Measurements from ENCODE around the gene TPCN2.

Gene TPCN2

DNA sequence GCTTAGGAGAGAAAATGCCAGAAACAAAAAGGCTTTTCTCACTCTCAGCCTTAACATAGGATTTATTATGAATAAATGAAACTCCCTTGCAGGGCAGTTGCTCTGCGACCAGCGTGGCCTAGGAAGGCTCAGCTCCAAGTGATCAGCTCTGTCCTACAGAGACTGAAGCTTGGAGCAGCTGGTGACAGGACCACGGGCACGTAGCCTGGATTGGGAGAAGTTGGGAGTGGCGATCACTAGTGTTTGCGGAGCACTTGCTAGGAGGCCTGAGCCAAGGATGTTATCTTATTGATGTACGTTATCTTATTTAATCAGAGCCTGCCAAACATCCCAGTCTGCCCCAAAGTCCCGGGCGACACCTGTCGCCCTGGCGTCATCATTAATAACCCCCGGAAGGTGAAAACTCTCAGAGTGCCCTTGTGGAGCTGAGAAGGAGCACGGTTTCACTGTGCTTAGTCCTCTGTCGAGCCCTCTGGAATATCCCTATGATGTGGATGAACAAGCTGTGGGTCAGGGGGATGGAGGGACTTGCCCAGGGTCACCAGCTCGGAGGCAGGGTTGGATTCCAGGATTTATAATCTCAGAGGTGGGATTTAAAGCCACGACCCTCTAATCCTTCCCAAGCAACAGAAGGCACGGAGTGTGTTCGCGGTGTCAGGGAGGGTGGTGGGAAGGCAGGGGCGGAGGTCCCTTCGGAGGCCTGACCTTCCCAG lies 66.2 kb downstream of the TPCN2 start:
- no peak for DNase-seq

- no peak for DNase-seq
Observed at GRCh38 chr11:69115586-69116560, 67.1 kb downstream of the TPCN2 start.

GRCh38 chr11:69116671-69117070 lies 67.9 kb downstream of the TPCN2 start:
- no peak for DNase-seq

DNA sequence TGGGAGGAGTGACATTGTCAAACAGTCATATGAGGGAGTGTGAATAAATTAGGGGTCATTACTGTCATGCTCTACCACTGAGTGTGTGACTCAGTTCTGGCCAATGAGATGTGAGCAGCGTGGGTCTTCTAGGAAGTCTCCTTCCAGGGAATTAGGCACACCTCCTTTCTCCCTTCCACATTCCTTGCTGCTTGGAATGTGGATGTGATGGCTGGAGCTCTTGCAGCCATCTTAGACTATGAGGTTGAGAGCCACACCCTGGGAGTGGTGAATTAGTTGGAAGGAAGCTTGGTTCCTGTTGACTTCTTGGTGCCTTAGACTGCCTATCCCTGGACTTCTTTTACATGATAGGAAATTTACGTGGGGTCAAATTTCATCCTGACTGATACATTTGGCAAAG lies 70.5 kb downstream of the TPCN2 start:
- no peak for DNase-seq

GRCh38 chr11:69120096-69120875 lies 71.6 kb downstream of the TPCN2 start:
- DNase-seq, result no peak

GRCh38 chr11:69121021-69121420 lies 72.3 kb downstream of the TPCN2 start:
- no peak for DNase-seq

DNA sequence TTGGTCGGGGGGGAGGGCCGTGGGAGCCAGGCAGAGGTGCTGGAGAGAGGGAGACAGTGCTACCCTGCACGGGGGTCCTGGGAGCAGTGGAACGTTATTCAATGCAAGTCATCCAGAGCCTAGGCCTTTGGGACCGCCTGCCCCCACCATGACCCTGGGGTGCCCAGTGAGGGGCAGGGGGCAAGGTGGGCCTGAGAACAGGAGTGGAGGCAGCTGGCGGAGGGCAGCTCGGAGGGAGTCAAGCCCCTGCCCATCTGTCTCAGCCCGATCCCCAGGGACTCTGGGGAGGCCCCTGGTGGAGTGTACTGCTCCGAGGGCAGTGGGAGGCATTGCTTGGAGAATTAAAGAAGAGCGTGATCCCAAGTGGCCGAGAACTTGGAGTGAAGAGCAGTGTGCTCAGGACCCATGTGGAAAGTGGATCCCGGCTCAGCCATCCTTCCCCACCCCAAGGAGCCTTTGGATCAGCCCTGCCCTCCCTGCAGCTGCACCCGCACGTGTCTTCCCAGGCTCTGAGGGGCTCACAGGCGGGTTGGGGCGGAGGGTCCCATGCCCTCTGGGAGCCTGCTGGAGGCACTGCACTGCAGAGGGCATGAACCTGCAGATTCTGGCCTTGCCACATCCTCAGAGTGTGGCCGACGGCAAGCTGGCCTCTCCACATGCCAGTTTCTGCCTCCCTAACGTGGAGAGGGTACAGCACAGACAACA lies 73.0 kb downstream of the TPCN2 start:
- DNase-seq, result no peak

GRCh38 chr11:69122326-69122629 lies 73.5 kb downstream of the TPCN2 start:
- no peak for DNase-seq

DNA sequence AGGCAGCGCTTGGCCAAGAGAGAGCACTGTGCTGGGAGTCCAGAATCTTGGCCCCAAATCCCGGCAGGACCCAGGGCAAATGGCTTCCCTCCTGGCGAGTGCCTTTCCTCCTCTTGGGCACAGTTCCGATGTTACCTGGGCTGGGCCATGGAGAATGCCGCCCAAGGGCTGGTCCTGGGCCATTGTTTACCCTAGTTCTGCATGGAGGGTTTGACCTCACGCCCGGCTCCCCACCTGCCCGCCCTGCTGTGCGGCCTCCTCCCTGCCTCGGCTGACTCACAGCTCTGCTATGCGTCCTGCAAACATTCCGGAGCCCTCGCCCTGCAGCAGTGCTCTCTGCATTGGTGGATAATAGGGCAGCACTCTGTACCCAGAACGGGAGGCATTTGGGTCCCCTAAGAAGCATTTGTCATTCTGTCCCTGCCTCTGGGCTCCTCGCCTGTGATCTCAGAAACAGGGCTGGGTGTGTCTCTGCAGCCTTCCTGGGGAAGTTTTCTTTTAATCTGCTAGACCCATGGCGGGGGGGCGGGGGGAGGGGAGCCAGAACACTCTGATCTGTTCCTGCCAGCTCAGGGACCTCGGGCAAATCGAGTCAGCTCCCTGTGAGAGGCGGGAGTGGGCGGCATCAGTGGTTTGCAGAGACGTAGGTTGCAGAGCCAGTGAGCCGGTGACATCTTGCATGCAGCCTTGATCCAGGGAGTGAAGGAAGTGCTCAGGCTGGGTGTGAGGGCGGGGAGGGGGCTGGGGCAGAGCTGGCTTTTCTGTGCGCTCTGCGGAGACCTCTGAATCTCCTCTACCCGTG lies 74.1 kb downstream of the TPCN2 start:
- no peak for DNase-seq

- DNase-seq, result no peak
Observed at GRCh38 chr11:69123593-69124545, 75.1 kb downstream of the TPCN2 start.

GRCh38 chr11:69125861-69126260 lies 77.1 kb downstream of the TPCN2 start:
- no peak for DNase-seq

DNA sequence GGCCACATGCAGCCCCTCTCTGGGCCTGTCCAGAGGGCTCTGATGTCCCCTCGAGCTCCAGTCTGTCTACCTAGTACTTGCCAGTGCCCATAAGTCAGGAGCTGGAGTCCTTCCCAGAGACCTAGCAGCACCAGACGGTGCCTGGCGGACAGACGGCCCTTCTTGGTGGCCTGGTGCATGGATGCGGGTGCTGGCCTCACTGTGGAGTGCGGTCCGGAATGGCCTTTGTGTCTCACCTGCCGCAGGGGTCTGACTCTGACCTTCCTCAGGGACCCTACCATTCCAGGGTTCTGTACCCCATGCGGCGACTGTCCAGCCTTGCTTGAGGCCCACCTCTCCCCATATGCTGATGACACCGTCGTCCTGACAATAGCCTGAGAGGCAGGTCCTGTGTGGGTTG lies 77.6 kb downstream of the TPCN2 start:
- no peak for DNase-seq

DNA sequence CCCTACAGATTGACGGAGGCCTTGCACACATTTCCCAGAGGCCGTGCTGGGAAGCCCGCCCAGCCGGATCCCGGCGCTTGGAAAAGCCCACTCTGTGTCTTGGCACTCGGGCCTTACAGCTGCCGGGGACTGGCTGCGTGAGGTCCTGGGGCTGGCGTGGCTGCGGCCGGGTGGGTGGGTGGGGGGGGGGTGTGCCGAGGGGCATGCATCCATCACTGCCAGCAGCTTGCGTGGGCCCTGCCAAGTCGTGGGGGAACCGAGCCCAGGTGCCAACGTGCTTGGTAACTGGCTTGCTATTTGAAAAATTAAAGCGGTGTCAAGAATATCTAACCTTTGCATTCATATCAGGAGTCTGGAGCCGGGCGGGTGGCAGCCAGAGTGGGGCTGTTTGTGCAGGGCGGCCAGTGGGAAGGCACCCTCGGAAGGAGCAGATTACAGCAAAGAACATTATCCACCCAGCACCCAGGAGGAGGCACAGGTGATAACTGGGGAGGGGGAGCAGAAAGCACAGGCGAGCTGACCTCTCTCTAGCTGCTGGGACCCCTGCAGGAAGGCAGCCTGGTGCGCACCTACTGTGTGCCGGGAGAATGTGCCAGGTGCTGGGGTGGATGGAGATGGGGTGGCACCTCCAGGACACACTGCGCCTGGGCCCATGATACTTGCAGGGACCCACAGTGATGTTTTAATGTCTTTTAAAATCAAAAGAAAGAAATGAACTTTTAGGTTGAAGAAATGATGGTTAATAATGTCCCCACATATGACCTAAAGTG lies 78.5 kb downstream of the TPCN2 start:
- no peak for DNase-seq

DNA sequence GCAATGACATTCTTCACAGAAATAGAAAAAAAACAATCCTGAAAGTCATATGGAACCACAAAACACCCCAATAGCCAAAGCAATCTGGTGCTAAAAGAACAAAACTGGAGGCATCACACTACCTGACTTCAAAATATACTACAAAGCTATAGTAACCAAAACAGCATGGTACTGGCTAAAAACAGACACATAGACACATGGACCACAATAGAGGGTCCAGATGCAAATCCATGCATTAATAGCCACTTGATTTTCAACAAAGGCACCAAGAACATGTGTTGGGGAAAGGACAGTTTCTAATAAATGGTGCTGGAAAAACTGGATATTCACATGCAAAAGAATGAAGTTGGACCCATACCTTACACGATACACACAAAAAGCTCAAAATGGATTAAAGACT lies 79.2 kb downstream of the TPCN2 start:
- DNase-seq, result no peak

- DNase-seq, result no peak
Observed at GRCh38 chr11:69129053-69129452, 80.3 kb downstream of the TPCN2 start.

DNA sequence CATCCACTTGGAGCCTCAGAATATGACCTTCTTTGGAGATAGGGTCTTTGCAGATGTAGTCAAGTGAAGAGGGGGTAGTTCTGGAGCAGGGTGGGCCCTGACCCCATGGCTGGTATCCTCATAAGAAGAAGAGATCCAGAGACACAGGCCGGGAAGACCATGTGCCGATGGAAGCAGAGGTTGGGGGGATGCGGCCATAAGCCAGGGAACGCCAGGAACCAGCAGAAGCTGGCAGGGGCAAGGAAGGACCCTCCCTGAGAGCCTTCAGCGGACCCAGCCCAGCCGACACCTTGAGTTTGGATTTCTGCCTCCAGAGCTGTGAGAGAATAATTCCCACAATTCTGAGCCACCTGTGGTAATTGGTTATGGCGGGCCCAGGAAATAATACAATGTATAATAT lies 80.9 kb downstream of the TPCN2 start:
- no peak for DNase-seq

DNA sequence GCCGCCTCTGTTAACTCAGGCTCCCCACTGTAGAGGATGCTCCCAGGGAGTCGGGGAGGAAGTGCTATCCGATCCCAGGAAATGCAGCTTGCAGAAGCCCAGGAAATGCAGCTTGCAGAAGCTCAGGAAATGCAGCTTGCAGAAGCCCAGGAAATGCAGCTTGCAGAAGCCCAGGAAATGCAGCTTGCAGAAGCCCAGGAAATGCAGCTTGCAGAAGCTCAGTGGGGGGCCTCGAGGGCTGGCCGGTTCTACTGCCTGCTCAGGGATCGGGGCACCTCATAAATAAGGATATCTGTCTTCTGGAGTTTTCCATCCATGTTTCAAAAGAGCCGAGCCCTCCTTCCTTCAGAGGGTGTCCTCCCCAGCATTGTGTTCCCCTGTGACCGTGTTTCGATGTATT lies 81.9 kb downstream of the TPCN2 start:
- DNase-seq, result no peak

- DNase-seq, result no peak
Observed at GRCh38 chr11:69131121-69131566, 82.4 kb downstream of the TPCN2 start.

DNA sequence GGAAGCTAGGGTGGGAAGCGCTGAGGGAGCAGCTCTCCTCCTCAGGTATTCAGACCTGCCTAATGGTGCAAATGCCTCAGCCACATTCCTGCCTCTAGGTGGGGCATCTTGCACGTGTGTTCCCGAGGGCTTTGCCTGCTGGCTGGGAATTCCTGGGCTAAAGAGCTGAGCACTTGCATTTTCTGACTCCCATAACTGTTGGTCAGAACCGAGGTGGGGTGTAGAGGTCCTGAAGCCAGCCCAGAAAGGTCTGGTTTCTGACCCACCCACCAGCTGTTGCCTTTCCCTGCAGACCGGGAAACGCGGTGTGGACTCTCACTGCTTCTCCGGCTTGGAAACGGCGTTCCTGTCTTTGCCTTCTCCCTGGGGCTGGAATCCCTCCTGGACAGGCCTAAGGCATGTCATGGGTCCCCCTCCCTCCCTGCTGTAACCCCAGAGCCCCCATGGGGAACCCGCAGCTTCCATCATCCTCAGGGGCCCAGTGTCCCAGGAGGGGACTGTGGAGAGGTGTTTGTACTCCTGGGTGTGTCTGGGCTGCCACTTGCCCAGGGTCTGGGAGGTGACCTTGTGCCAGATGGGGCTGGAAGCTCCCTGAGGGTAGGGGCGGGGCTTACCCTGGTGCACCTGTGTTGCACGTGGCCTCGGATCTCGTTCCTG lies 83.0 kb downstream of the TPCN2 start:
- DNase-seq, result peak; percentile 70

Measured in NCI-H526 treated with DMSO at 0.1 percent for 48 hours (cell line).